ENCODE measurements around the gene TANC1. TPM values are rescaled to one million over a fixed set of nuclear protein-coding genes. Genes with fewer than 3 reads are reported as not detected.

Gene TANC1
- total RNA-seq, result 61.9 TPM

DNA sequence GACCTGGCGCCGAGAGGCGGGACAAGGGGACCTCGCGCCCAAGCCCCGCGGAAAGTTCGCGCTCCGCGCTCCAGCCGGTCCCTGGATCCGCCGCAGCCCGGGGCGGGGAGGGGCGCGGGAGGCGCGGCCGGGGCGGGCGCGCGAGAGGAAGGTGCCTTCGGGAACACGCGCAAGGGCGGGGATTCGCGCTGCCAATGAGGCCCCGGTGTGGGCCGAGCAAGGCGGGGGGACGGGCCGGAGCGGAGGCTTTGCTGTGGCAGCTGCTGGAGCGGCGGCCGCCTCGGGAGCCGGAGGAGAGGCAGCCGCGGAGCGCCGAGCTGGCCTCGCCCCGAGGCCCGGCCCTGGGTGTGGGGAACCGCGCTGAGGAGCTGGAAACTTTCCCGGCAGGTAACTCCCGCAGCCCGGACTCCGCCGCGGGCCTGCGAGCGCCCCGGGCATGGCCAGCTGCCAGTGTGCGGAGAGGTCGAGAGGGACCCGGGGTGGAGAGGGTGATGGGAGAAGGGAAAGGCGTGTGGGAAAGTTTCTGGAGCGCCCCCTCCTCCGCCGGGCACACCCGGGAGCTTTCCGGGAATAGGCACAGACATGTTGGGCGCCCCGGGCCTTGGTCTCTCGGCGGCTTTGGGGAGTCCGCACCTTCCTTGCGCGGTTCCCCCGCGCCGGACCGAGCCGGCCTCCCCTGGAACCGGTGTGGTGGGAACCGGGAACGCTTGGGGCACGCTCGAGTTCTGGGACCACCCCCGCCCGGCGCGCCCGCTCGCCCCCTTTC, at the start of gene TANC1:
TSS of gene TANC1 (plus strand) at position 245 of the 766 bp plus-strand sequence. CDS start 97,271 bp downstream, outside the sequence.
- intact Hi-C loops (cut with DNase I), result no loop called here
- Histone ChIP-seq H3K27ac (peak within 1 kb of the TSS; percentile 80), H3K9me3 (no peaks in the 10 kb centered on the region), H3K4me3 (peak within 1 kb of the TSS; percentile 88 to 92), H3K36me3 (no peaks in the 10 kb centered on the region), H3K4me1 (peaks cover 47% of the 10 kb centered on the region), H3K27me3 (no peaks in the 10 kb centered on the region)
- peak in 1 of 2 donors; percentile 92 for DNase-seq (ENCODE audit: extremely low spot score in 2 of 2)
- TF ChIP-seq POLR2A (IDR thresholded peaks at IDR 0.05) (peak; percentile 48 to 88), POLR2AphosphoS5 (IDR thresholded peaks at IDR 0.05; ENCODE audit: insufficient read depth in 1 of 2, low read depth in 1 of 2) (peak in 1 of 2 donors; percentile 78)
- TF ChIP-seq, protein P1, sequence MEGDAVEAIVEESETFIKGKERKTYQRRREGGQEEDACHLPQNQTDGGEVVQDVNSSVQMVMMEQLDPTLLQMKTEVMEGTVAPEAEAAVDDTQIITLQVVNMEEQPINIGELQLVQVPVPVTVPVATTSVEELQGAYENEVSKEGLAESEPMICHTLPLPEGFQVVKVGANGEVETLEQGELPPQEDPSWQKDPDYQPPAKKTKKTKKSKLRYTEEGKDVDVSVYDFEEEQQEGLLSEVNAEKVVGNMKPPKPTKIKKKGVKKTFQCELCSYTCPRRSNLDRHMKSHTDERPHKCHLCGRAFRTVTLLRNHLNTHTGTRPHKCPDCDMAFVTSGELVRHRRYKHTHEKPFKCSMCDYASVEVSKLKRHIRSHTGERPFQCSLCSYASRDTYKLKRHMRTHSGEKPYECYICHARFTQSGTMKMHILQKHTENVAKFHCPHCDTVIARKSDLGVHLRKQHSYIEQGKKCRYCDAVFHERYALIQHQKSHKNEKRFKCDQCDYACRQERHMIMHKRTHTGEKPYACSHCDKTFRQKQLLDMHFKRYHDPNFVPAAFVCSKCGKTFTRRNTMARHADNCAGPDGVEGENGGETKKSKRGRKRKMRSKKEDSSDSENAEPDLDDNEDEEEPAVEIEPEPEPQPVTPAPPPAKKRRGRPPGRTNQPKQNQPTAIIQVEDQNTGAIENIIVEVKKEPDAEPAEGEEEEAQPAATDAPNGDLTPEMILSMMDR (IDR thresholded peaks at IDR 0.05), result no peak

- Histone ChIP-seq H3K36me3 (no peaks in the 10 kb centered on the region), H3K4me3 (no peak overlapping the region), H3K4me1 (peaks cover 17% of the 10 kb centered on the region), H3K9me3 (no peaks in the 10 kb centered on the region), H3K27me3 (no peaks in the 10 kb centered on the region), H3K27ac (no peak overlapping the region)
- no peak for DNase-seq (ENCODE audit: extremely low spot score in 2 of 2)
- intact Hi-C loops (cut with DNase I), result no loop called here
- TF ChIP-seq POLR2AphosphoS5 (IDR thresholded peaks at IDR 0.05; ENCODE audit: insufficient read depth in 1 of 2, low read depth in 1 of 2) (no peak), POLR2A (IDR thresholded peaks at IDR 0.05) (no peak)
- TF ChIP-seq, protein P1 (IDR thresholded peaks at IDR 0.05), result no peak
Observed at GRCh38 chr2:158921599-158922408, 46.6 kb upstream of the TANC1 start.

GRCh38 chr2:158922601-158923000, 45.8 kb upstream of the TANC1 start:
- Histone ChIP-seq H3K27me3 (no peaks in the 10 kb centered on the region), H3K4me3 (no peak overlapping the region), H3K9me3 (no peaks in the 10 kb centered on the region), H3K36me3 (no peaks in the 10 kb centered on the region), H3K4me1 (peaks cover 17% of the 10 kb centered on the region), H3K27ac (no peak overlapping the region)
- no peak for TF ChIP-seq POLR2AphosphoS5 (IDR thresholded peaks at IDR 0.05; ENCODE audit: insufficient read depth in 1 of 2, low read depth in 1 of 2)
- TF ChIP-seq, protein P1 (IDR thresholded peaks at IDR 0.05), result no peak
- TF ChIP-seq POLR2A (IDR thresholded peaks at IDR 0.05), result no peak
- intact Hi-C loops (cut with DNase I), result no loop called here
- no peak for DNase-seq (ENCODE audit: extremely low spot score in 2 of 2)

DNA sequence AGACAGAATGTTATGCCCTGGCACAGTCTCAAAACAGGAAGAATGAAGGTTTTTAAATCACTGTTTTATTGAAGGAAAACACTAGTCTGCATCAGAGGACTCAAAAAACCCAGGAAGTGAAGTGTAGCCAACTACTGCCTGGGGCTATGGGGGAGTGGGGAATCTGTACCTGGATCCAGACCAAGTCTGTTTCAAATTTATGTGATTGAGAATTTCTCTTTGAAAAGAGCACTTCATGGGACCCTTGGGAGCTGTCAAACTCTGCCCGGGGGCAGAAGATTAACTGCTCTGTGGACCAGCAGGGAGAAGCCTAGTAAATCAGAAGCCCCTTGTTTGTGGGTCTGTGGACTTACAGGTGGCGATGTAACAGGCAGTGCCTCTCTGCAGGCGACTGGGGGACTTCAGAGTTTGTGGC, 45.3 kb upstream of the TANC1 start:
- H3K27me3 ChIP-seq, result no peaks in the 10 kb centered on the region
- no peak for DNase-seq (ENCODE audit: extremely low spot score in 2 of 2)
- intact Hi-C loops (cut with DNase I), result no loop called here
- no peak overlapping the region for H3K4me3 ChIP-seq
- TF ChIP-seq POLR2AphosphoS5 (IDR thresholded peaks at IDR 0.05; ENCODE audit: insufficient read depth in 1 of 2, low read depth in 1 of 2) (no peak), POLR2A (IDR thresholded peaks at IDR 0.05) (no peak)
- TF ChIP-seq, protein P1 (IDR thresholded peaks at IDR 0.05), result no peak
- H3K9me3 ChIP-seq, result no peaks in the 10 kb centered on the region
- H3K36me3 ChIP-seq, result no peaks in the 10 kb centered on the region
- H3K27ac ChIP-seq, result no peak overlapping the region
- peaks cover 17% of the 10 kb centered on the region for H3K4me1 ChIP-seq

Data from vagina (tissue), 2 donors.